SK-N-SH (cell line): Measurements from ENCODE around the gene RASA3. TPM values are rescaled to one million over a fixed set of nuclear protein-coding genes. Genes with fewer than 3 reads are reported as not detected.

Source experiments
- CTCF ChIA-PET: fragments of 300-600, 350-600 bp; formaldehyde crosslinking; extraction: SDS; loops from one replicate; lab custom pipeline; 2021; lab: Yijun Ruan, JAX
- POLR2A ChIA-PET: fragments of 350-600 bp; sonication (Branson Sonifier 250); formaldehyde crosslinking; extraction: SDS; loops from one replicate; lab custom pipeline; 2020; ENCODE audit warnings: antibody characterized with exemption, inconsistent platforms; lab: Yijun Ruan, JAX
- DNase-seq: peaks from one replicate; pipeline ENCODE4 v3.0.0; 2012
- H2AFZ ChIP-seq: fragments of 200-600 bp; sonication (generic); 2 replicates; pipeline ENCODE4 v1.8.1; 2016; ENCODE audit warnings: antibody characterized with exemption, mild to moderate bottlenecking, low read depth
- H3F3A ChIP-seq: fragments of 200-600 bp; sonication (generic); replicated peaks from 2 replicates; pipeline ENCODE3; 2016; ENCODE audit warnings: antibody characterized with exemption, mild to moderate bottlenecking; ENCODE audit not compliant: insufficient read depth
- H3K27ac ChIP-seq, 2 experiments: fragments of 200-500 bp in 1 of 2; fragments of 200-600 bp in 1 of 2; sonication (Bioruptor generic) in 1 of 2; sonication (generic), shearing (Covaris generic) in 1 of 2; 2 replicates each; pipeline versions ENCODE4 v1.5.1 to v1.6.1; 2014 to 2016; ENCODE audit warnings: low read depth in 2 of 2, inconsistent platforms in 1 of 2, low read length in 1 of 2, mild to moderate bottlenecking in 1 of 2, mixed read lengths in 1 of 2
- H3K27me3 ChIP-seq: fragments of 200-600 bp; sonication (generic), shearing (Covaris generic); 2 replicates; pipeline ENCODE4 v1.6.1; 2016; ENCODE audit warnings: mixed run types; ENCODE audit not compliant: insufficient read depth
- H3K36me3 ChIP-seq, 2 experiments: fragments of 200-500 bp in 1 of 2; fragments of 200-600 bp in 1 of 2; sonication (Bioruptor generic) in 1 of 2; sonication (generic) in 1 of 2; replicated peaks in 1 of 2; 2 replicates each; pipeline versions ENCODE3 to v1.5.1; 2014 to 2016; ENCODE audit warnings: low read length in 1 of 2, mild to moderate bottlenecking in 1 of 2; ENCODE audit not compliant: insufficient read depth in 2 of 2, control insufficient read depth in 1 of 2
- H3K4me1 ChIP-seq, 2 experiments: fragments of 200-500 bp in 1 of 2; fragments of 200-600 bp in 1 of 2; sonication (Bioruptor generic) in 1 of 2; sonication (generic), shearing (Covaris generic) in 1 of 2; 2 replicates each; pipeline versions ENCODE4 v1.5.1 to v1.6.1; 2014 to 2016; ENCODE audit warnings: low read depth in 1 of 2, low read length in 1 of 2, mixed run types in 1 of 2; ENCODE audit not compliant: insufficient read depth in 2 of 2, control insufficient read depth in 1 of 2
- H3K4me2 ChIP-seq: fragments of 200-600 bp; sonication (generic), shearing (Covaris generic); 2 replicates; pipeline ENCODE4 v1.6.1; 2017; ENCODE audit warnings: mixed run types
- H3K4me3 ChIP-seq, 2 experiments: fragments of 200-500 bp in 1 of 2; fragments of 200-600 bp in 1 of 2; sonication (Bioruptor generic) in 1 of 2; sonication (generic), shearing (Covaris generic) in 1 of 2; 2 replicates each; pipeline versions ENCODE4 v1.5.1 to v1.8.1; 2014 to 2016; ENCODE audit warnings: low read depth in 2 of 2, inconsistent platforms in 1 of 2, low read length in 1 of 2, mild to moderate bottlenecking in 1 of 2, mixed read lengths in 1 of 2, moderate library complexity in 1 of 2
- H3K79me2 ChIP-seq: fragments of 200-600 bp; sonication (generic); 2 replicates; pipeline ENCODE4 v1.8.1; 2017; ENCODE audit warnings: mild to moderate bottlenecking; ENCODE audit not compliant: insufficient read depth
- H3K9ac ChIP-seq: fragments of 200-600 bp; sonication (generic); 2 replicates; pipeline ENCODE4 v1.6.1; 2017; ENCODE audit warnings: mixed run types
- H3K9me2 ChIP-seq: fragments of 200-600 bp; sonication (generic); 2 replicates; pipeline ENCODE4 v1.6.1; 2017; ENCODE audit warnings: mixed run types
- H3K9me3 ChIP-seq: fragments of 200-600 bp; sonication (generic); 2 replicates; pipeline ENCODE4 v1.6.1; 2017; ENCODE audit warnings: mixed run types, mild to moderate bottlenecking, moderate library complexity
- H4K20me1 ChIP-seq: fragments of 200-600 bp; sonication (generic); 2 replicates; pipeline ENCODE4 v1.6.1; 2017; ENCODE audit warnings: mild to moderate bottlenecking, mixed run types; ENCODE audit not compliant: insufficient read depth
- EP300 ChIP-seq, 2 experiments: IDR thresholded peaks; 2 replicates each; pipeline versions ENCODE4 v1.4.0 to v1.6.1; 2012; ENCODE audit warnings: borderline replicate concordance in 1 of 2, low read depth in 1 of 2, low read length in 1 of 2
- EZH2phosphoT487 ChIP-seq: fragments of 200-600 bp; sonication (generic); IDR thresholded peaks from 2 replicates; pipeline ENCODE4 v1.6.1; 2017; ENCODE audit warnings: low read depth, mixed run types, mild to moderate bottlenecking, antibody characterized with exemption, moderate library complexity, borderline replicate concordance
- FOXJ3 ChIP-seq: sonication (generic); formaldehyde crosslinking; IDR thresholded peaks from 2 replicates; pipeline ENCODE4 v1.5.1; 2020; ENCODE audit warnings: mild to moderate bottlenecking, missing genetic modification reagents
- FOXM1 ChIP-seq: IDR thresholded peaks from 2 replicates; pipeline ENCODE4 v1.4.0; 2012; ENCODE audit warnings: low read depth, mild to moderate bottlenecking
- JUND ChIP-seq: IDR thresholded peaks from 2 replicates; pipeline ENCODE4 v1.4.0; 2012
- MAX ChIP-seq: IDR thresholded peaks from 2 replicates; pipeline ENCODE4 v1.4.0; 2012; ENCODE audit warnings: low read depth
- RAD21 ChIP-seq: IDR thresholded peaks from 2 replicates; pipeline ENCODE4 v1.6.1; 2012; ENCODE audit warnings: mild to moderate bottlenecking, low read length
- TCF12 ChIP-seq: IDR thresholded peaks from 2 replicates; pipeline ENCODE4 v1.4.0; 2012
- TEAD4 ChIP-seq: IDR thresholded peaks from 2 replicates; pipeline ENCODE4 v1.4.0; 2012; ENCODE audit warnings: mild to moderate bottlenecking, borderline replicate concordance; ENCODE audit not compliant: insufficient read depth
- USF1 ChIP-seq: IDR thresholded peaks from 2 replicates; pipeline ENCODE4 v1.4.0; 2012; ENCODE audit warnings: low read depth, borderline replicate concordance
- YY1 ChIP-seq: IDR thresholded peaks from 2 replicates; pipeline ENCODE4 v1.4.0; 2012; ENCODE audit warnings: low read depth, mild to moderate bottlenecking
- WGBS: methylation state at CpG from one replicate; pipeline ENCODE4 v1.1.6; 2017; ENCODE audit warnings: low lambda C conversion rate; 5-methylcytosine and 5-hydroxymethylcytosine counted together
- polyA plus RNA-seq, 3 experiments: library from polyadenylated mRNA; depleted of rRNA; stranded (reverse); fragments of >200 nt; gene quantifications; 2 replicates each; pipeline ENCODE4 v1.2.3, GENCODE V29; 2012

Gene RASA3
- polyA plus RNA-seq, 1 of the 3 experiments (the other 2 are of a cell fraction), result 25.1 TPM

- 78% methylated on average over 8 of the region's 19 CpGs for WGBS
- CTCF ChIA-PET, result interaction anchor here (0.7 kb wide), 1 partner anchor 221 kb away, joined by 3 read pairs; no protein-coding TSS in a partner anchor
- H2AFZ ChIP-seq, result no peak overlapping the region
- no peak for TF ChIP-seq FOXM1
- no peak for DNase-seq
- H3K36me3 ChIP-seq, result peaks cover 18 to 22% of the 10 kb centered on the region in 2 experiments
- no peaks in the 10 kb centered on the region for H3K9me3 ChIP-seq
- H3K27me3 ChIP-seq, result no peaks in the 10 kb centered on the region
- H3K27ac ChIP-seq, result no peak overlapping the region
- H3K4me1 ChIP-seq, result no peaks in the 10 kb centered on the region
- H3K9me2 ChIP-seq, result no peaks in the 10 kb centered on the region
- no peak overlapping the region for H3K4me2 ChIP-seq
- H3F3A ChIP-seq, result no peaks in the 10 kb centered on the region
- H3K79me2 ChIP-seq, result no peaks in the 10 kb centered on the region
- H3K9ac ChIP-seq, result no peak overlapping the region
- H4K20me1 ChIP-seq, result no peaks in the 10 kb centered on the region
- POLR2A ChIA-PET, result no interaction called here
- no peak overlapping the region for H3K4me3 ChIP-seq
Measured at GRCh38 chr13:113970810-113971470, 161.5 kb downstream of the RASA3 start.

- Histone ChIP-seq H3K9me3 (no peaks in the 10 kb centered on the region), H3K79me2 (no peaks in the 10 kb centered on the region), H3K27me3 (no peaks in the 10 kb centered on the region), H3F3A (no peaks in the 10 kb centered on the region), H4K20me1 (no peaks in the 10 kb centered on the region), H3K9me2 (no peaks in the 10 kb centered on the region), H3K9ac (no peak overlapping the region), H2AFZ (no peak overlapping the region), H3K4me2 (no peak overlapping the region), H3K27ac (no peak overlapping the region), H3K4me1 (no peaks in the 10 kb centered on the region), H3K4me3 (no peak overlapping the region), H3K36me3 (peaks cover 14 to 22% of the 10 kb centered on the region in 2 experiments)
- POLR2A ChIA-PET, result interaction anchor here (0.6 kb wide), 1 partner anchor 17 kb away, joined by 3 read pairs; no protein-coding TSS in a partner anchor
- no peak for DNase-seq
- CTCF ChIA-PET, result no interaction called here
- WGBS, result 94% methylated on average over 14 of the region's 20 CpGs
- no peak for TF ChIP-seq FOXJ3
- no peak for TF ChIP-seq JUND
- no peak for TF ChIP-seq MAX
- TF ChIP-seq YY1, result no peak
- TF ChIP-seq EZH2phosphoT487, result no peak
- TF ChIP-seq EP300 (IDR thresholded peaks at IDR 0.05; ENCODE audit: borderline replicate concordance in 1 of 2, low read depth in 1 of 2, low read length in 1 of 2), result no peak
- TF ChIP-seq TEAD4, result no peak
- TF ChIP-seq TCF12, result no peak
- no peak for TF ChIP-seq USF1
- TF ChIP-seq RAD21, result no peak
Measured at GRCh38 chr13:113969973-113970611, 162.3 kb downstream of the RASA3 start.
